ENCODE measurements around the gene IVNS1ABP.
"Not testable (repeated sequence)": the region's sequence is repeated elsewhere in the genome, so short reads cannot be mapped to it uniquely, and the experiment has no call there.

Gene IVNS1ABP

GRCh38 chr1:185328255-185328654 is 11.2 kb upstream of the IVNS1ABP start:
- no peak overlapping the region for H3K4me3 ChIP-seq (ENCODE audit: extremely low read depth, insufficient read depth, low read length, poor library complexity, severe bottlenecking)
- no peaks in the 10 kb centered on the region for H3K4me1 ChIP-seq (ENCODE audit: control insufficient read depth, insufficient read depth, low read length, poor library complexity, severe bottlenecking)
- no peaks in the 10 kb centered on the region for H3K9me3 ChIP-seq (ENCODE audit: control insufficient read depth, low read length)
- H3K36me3 ChIP-seq (ENCODE audit: control insufficient read depth, insufficient read depth, low read length) = no peaks in the 10 kb centered on the region
- WGBS, 2 experiments (ENCODE audit: insufficient coverage in 2 of 2) = 100% methylated on average over 1 of the region's 4 CpGs
- no peak overlapping the region for H3K27ac ChIP-seq (ENCODE audit: low read depth, low read length, severe bottlenecking)

DNA sequence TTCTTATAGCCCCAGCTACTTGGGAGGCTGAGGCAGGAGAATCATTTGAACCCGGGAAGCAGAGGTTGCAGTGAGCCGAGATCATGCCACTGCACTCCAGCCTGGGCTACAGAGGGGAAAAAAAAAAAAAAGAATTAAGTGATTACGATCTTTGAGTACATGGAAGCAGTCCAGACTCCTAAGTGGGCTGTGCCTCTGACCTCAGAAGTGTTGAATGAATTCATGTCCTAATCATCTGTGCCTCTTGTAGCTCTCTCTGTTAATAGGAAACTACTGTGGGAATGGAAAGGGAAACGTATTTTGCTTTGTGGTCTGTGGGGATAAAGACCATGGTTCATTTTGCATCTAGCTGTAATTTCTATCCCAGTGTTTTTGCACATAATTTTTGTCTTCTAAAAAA is 8.4 kb upstream of the IVNS1ABP start:
- 66 to 83% methylated on average over 2 to 3 of the region's 4 CpGs for WGBS, 2 experiments (ENCODE audit: insufficient coverage in 2 of 2)
- no peaks in the 10 kb centered on the region for H3K9me3 ChIP-seq (ENCODE audit: control insufficient read depth, low read length)
- no peak overlapping the region for H3K27ac ChIP-seq (ENCODE audit: low read depth, low read length, severe bottlenecking)
- H3K4me3 ChIP-seq (ENCODE audit: extremely low read depth, insufficient read depth, low read length, poor library complexity, severe bottlenecking) = no peak overlapping the region
- H3K36me3 ChIP-seq (ENCODE audit: control insufficient read depth, insufficient read depth, low read length) = no peaks in the 10 kb centered on the region
- H3K4me1 ChIP-seq (ENCODE audit: control insufficient read depth, insufficient read depth, low read length, poor library complexity, severe bottlenecking) = no peaks in the 10 kb centered on the region

DNA sequence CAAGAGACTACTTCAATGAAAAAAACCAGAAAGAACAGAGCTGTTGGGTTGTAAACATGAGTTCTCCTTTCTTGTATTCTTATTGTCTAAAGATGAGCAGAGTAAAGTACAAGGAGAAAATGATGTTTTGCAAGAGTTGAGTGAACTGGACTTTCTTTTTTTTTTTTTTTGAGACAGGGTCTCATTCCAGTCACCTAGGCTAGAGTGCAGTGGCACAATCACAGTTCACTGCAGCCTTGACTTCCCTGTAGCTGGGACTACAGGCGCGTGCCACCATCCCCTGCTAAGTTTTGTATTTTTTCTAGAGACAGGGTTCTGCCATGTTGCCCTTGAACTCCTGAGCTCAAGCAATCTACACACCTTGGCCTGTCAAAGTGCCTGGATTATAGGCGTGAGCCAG is 7.1 kb upstream of the IVNS1ABP start:
- Histone ChIP-seq H3K4me3 (ENCODE audit: extremely low read depth, insufficient read depth, low read length, poor library complexity, severe bottlenecking) (no peak overlapping the region), H3K36me3 (ENCODE audit: control insufficient read depth, insufficient read depth, low read length) (no peaks in the 10 kb centered on the region), H3K9me3 (ENCODE audit: control insufficient read depth, low read length) (no peaks in the 10 kb centered on the region), H3K27ac (ENCODE audit: low read depth, low read length, severe bottlenecking) (no peak overlapping the region), H3K4me1 (ENCODE audit: control insufficient read depth, insufficient read depth, low read length, poor library complexity, severe bottlenecking) (no peaks in the 10 kb centered on the region)
- 85 to 100% methylated on average over 3 of the region's 3 CpGs for WGBS, 2 experiments (ENCODE audit: insufficient coverage in 2 of 2)

DNA sequence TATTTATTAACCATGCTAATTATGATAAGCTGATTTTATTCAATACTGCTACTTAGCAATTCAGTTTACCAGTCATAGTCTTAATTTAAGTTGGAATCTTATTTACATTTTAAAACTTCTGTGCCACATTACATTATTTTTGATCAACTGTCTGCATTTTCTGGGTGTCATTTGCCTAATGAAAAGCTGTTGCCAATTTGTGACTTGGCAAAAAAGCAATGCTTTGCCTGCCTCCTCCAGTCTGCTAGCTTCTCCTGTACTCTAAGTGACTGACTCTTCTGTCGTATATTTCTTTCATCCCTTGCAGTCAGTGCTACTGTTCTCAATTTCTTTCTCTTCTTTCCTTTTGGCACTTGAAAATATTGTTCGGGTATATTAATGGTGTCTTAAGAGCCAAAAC is 5.6 kb upstream of the IVNS1ABP start:
- Histone ChIP-seq H3K36me3 (ENCODE audit: control insufficient read depth, insufficient read depth, low read length) (no peaks in the 10 kb centered on the region), H3K9me3 (ENCODE audit: control insufficient read depth, low read length) (no peaks in the 10 kb centered on the region), H3K4me3 (ENCODE audit: extremely low read depth, insufficient read depth, low read length, poor library complexity, severe bottlenecking) (no peak overlapping the region), H3K4me1 (ENCODE audit: control insufficient read depth, insufficient read depth, low read length, poor library complexity, severe bottlenecking) (no peaks in the 10 kb centered on the region), H3K27ac (ENCODE audit: low read depth, low read length, severe bottlenecking) (no peak overlapping the region)
- WGBS, 2 experiments (ENCODE audit: insufficient coverage in 2 of 2) = no CpG with 5 or more reads among the region's 2 CpGs

GRCh38 chr1:185321653-185322221 is 4.7 kb upstream of the IVNS1ABP start:
- not testable (repeated sequence) for H3K4me3 ChIP-seq (ENCODE audit: extremely low read depth, insufficient read depth, low read length, poor library complexity, severe bottlenecking); H3K36me3 ChIP-seq (ENCODE audit: control insufficient read depth, insufficient read depth, low read length); H3K9me3 ChIP-seq (ENCODE audit: control insufficient read depth, low read length); H3K4me1 ChIP-seq (ENCODE audit: control insufficient read depth, insufficient read depth, low read length, poor library complexity, severe bottlenecking); H3K27ac ChIP-seq (ENCODE audit: low read depth, low read length, severe bottlenecking)
- 97 to 99% methylated on average over 30 to 33 of the region's 36 CpGs for WGBS, 2 experiments (ENCODE audit: insufficient coverage in 2 of 2)

DNA sequence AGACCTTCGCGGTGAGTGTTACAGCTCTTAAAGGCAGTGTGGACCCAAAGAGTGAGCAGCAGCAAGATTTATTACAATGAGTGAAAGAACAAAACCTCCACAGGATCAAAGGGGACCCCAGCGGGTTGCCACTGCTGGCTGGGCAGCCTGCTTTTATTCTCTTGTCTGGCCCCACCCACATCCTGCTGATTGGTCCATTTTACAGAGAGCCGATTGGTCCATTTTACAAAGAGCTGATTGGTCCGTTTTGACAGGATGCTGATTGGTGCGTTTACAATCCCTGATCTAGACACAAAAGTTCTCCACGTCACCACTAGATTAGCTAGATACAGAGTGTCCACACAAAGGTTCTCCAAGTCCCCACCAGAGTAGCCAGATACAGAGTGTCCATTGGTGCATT is 4.1 kb upstream of the IVNS1ABP start:
- not testable (repeated sequence) for H3K27ac ChIP-seq (ENCODE audit: low read depth, low read length, severe bottlenecking)

DNA sequence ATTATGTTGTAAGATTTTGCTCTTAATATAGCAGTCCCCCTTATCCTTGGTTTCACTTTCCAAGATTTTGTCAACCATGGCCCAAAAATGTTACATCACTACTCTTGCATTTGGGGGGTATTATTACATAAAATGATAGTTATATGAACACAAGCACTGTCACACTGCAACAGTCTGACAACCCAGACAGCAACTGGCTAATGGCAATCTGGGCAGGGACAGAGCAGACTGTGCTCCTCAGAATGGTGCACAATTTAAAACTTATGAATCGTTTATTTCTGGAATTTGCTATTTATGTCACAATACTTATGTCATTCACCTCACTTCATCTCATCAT is 2.1 kb upstream of the IVNS1ABP start:
- whole genome bisulfite sequencing, 2 experiments (ENCODE audit: insufficient coverage in 2 of 2) = no CpG with 5 or more reads among the region's 1 CpG
- H3K9me3 ChIP-seq (ENCODE audit: control insufficient read depth, low read length) = no peaks in the 10 kb centered on the region
- H3K36me3 ChIP-seq (ENCODE audit: control insufficient read depth, insufficient read depth, low read length) = no peaks in the 10 kb centered on the region
- no peak overlapping the region for H3K27ac ChIP-seq (ENCODE audit: low read depth, low read length, severe bottlenecking)
- H3K4me3 ChIP-seq (ENCODE audit: extremely low read depth, insufficient read depth, low read length, poor library complexity, severe bottlenecking) = no peak overlapping the region
- no peaks in the 10 kb centered on the region for H3K4me1 ChIP-seq (ENCODE audit: control insufficient read depth, insufficient read depth, low read length, poor library complexity, severe bottlenecking)

More for the DNA sequence above, 4.1 kb upstream of the IVNS1ABP start:
- H3K9me3 ChIP-seq (ENCODE audit: control insufficient read depth, low read length); H3K4me3 ChIP-seq (ENCODE audit: extremely low read depth, insufficient read depth, low read length, poor library complexity, severe bottlenecking); H3K36me3 ChIP-seq (ENCODE audit: control insufficient read depth, insufficient read depth, low read length); H3K4me1 ChIP-seq (ENCODE audit: control insufficient read depth, insufficient read depth, low read length, poor library complexity, severe bottlenecking): not testable (repeated sequence)
- WGBS, 2 experiments (ENCODE audit: insufficient coverage in 2 of 2) = 90 to 100% methylated on average over 3 to 7 of the region's 7 CpGs

DNA sequence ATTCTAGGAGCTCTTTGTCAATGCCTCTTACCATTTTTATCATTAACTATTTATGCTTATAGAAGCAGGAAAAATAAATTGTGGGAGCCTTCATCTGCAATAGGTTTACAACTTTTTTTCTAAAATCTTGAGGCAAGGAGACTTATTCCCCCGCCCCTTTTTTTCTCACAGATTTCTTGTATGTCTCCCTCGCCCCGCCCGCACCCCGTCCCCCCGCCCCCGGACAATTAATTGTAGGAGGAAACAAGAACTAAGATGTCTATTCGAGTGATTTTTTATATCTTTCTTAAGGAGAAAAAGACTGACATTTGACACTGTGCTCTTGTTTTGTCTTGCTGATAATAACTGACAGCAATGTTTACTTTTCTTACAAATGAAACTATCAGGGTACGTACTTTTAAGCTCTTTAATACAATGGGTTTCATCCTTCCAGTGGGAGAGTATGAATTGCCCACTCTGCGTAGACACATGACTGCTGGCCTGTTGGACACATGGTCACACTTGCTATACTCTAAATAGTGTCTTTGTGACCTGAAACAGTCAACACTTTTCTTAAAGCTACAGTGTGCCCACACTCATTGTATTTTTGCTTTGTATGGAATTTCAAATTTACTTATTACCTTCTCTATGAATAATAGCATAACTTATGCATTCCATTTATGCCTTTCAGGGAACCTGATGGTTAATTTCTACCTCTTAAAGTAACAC is 1.5 kb upstream of the IVNS1ABP start:
- H3K27ac ChIP-seq (ENCODE audit: low read depth, low read length, severe bottlenecking) = no peak overlapping the region
- H3K4me3 ChIP-seq (ENCODE audit: extremely low read depth, insufficient read depth, low read length, poor library complexity, severe bottlenecking) = no peak overlapping the region

GRCh38 chr1:185317886-185318310 is 855 bp upstream of the IVNS1ABP start:
- H3K4me1 ChIP-seq (ENCODE audit: control insufficient read depth, insufficient read depth, low read length, poor library complexity, severe bottlenecking) = no peaks in the 10 kb centered on the region
- H3K36me3 ChIP-seq (ENCODE audit: control insufficient read depth, insufficient read depth, low read length) = no peaks in the 10 kb centered on the region
- WGBS, 2 experiments (ENCODE audit: insufficient coverage in 2 of 2) = 59 to 72% methylated on average over 6 to 10 of the region's 11 CpGs
- H3K4me3 ChIP-seq (ENCODE audit: extremely low read depth, insufficient read depth, low read length, poor library complexity, severe bottlenecking) = peak overlapping the region; percentile 93
- H3K9me3 ChIP-seq (ENCODE audit: control insufficient read depth, low read length) = no peaks in the 10 kb centered on the region
- H3K27ac ChIP-seq (ENCODE audit: low read depth, low read length, severe bottlenecking) = peak overlapping the region; percentile 72

More for the DNA sequence above, 1.5 kb upstream of the IVNS1ABP start:
- H3K4me1 ChIP-seq (ENCODE audit: control insufficient read depth, insufficient read depth, low read length, poor library complexity, severe bottlenecking) = no peaks in the 10 kb centered on the region
- H3K9me3 ChIP-seq (ENCODE audit: control insufficient read depth, low read length) = no peaks in the 10 kb centered on the region
- H3K36me3 ChIP-seq (ENCODE audit: control insufficient read depth, insufficient read depth, low read length) = no peaks in the 10 kb centered on the region
- WGBS, 2 experiments (ENCODE audit: insufficient coverage in 2 of 2) = 100% methylated on average over 1 of the region's 10 CpGs; no CpG with 5 or more reads in 1 of the 2 experiments

DNA sequence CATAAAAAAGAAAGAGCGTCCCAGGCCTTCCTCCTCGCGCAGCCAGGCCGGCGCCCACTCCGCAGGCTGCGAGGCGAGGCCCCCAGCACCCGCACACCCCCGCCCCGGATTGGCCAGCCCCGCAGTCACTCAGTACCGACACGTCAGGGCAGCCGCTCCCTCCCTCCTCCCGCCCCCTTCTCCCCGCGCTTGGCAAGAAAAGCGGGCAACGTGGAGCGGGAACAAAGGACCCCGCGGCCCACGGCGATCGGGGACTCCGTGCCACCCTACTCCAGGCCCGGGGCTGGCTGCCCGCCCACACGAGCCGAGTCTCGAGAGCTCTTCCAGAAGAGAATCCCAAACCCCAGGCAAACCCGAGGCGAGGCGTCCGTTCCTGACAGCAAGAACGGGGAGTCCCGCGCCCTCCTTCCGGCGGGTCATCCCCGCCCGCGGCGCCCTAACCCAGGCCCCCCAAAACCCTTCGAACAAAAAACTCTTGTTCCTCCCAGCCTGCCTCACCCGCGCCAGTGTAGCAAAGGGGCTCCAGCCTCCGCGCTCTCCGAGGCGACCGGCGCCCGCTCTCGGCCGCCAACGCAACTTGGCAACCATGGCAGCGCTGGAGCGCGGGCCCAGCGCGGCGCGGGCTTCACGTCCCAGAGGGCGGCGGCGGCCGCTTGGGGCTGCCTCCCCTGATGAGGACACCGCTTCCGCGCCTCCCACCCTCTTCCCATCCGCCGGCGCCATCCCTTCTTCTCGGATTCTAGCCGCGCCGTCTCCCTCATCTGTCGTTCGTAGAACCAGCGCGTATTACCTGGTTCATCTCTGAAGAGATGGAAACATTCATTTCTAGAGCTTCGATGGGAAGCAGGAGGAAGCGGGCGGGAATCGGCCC is 645 bp downstream of the IVNS1ABP start:
- H3K4me3 ChIP-seq (ENCODE audit: extremely low read depth, insufficient read depth, low read length, poor library complexity, severe bottlenecking) = peak overlapping the region; percentile 93
- peak overlapping the region; percentile 94 for H3K27ac ChIP-seq (ENCODE audit: low read depth, low read length, severe bottlenecking)
- WGBS, 2 experiments (ENCODE audit: insufficient coverage in 2 of 2) = 0% methylated on average over 36 to 69 of the region's 88 CpGs
- no peaks in the 10 kb centered on the region for H3K4me1 ChIP-seq (ENCODE audit: control insufficient read depth, insufficient read depth, low read length, poor library complexity, severe bottlenecking)
- H3K36me3 ChIP-seq (ENCODE audit: control insufficient read depth, insufficient read depth, low read length) = peaks cover 9% of the 10 kb centered on the region
- H3K9me3 ChIP-seq (ENCODE audit: control insufficient read depth, low read length) = no peaks in the 10 kb centered on the region
